Transverse colon (tissue), 4 donors: ENCODE results near the gene SYNE1.

Source experiments
- CTCF ChIP-seq, 5 experiments: fragments of 200-600 bp in 3 of 5; fragments of 450-650 bp in 2 of 5; sonication (generic) in 3 of 5; IDR thresholded peaks; 1 replicate in 2 of 5; 2 replicates in 3 of 5; pipeline ENCODE4 v1.5.1; 2016 to 2017; ENCODE audit warnings: antibody characterized with exemption in 5 of 5, inconsistent platforms in 3 of 5, mild to moderate bottlenecking in 2 of 5, moderate library complexity in 1 of 5
- POLR2AphosphoS5 ChIP-seq, 3 donors: sonication (generic); formaldehyde crosslinking; IDR thresholded peaks; one replicate each; pipeline ENCODE4 v1.6.1; 2016; ENCODE audit warnings: antibody characterized with exemption in 3 of 3

GRCh38 chr6:152130441-152130840, 506.7 kb downstream of the SYNE1 start:
- TF ChIP-seq CTCF (IDR thresholded peaks at IDR 0.05): no peak
- no peak for TF ChIP-seq POLR2AphosphoS5 (IDR thresholded peaks at IDR 0.05)
